GM21360 (cell line): Measurements from ENCODE around the gene NME7.
"Not testable (repeated sequence)": the region's sequence is repeated elsewhere in the genome, so short reads cannot be mapped to it uniquely, and the experiment has no call there.

Experiments used
- ATAC-seq: cut with Tn5 transposase; IDR thresholded peaks from one replicate; pipeline ENCODE4 v1.9.1; 2021; ENCODE audit warnings: mild to moderate bottlenecking, moderate library complexity; ENCODE audit not compliant: unreplicated experiment

NME7 gene

DNA sequence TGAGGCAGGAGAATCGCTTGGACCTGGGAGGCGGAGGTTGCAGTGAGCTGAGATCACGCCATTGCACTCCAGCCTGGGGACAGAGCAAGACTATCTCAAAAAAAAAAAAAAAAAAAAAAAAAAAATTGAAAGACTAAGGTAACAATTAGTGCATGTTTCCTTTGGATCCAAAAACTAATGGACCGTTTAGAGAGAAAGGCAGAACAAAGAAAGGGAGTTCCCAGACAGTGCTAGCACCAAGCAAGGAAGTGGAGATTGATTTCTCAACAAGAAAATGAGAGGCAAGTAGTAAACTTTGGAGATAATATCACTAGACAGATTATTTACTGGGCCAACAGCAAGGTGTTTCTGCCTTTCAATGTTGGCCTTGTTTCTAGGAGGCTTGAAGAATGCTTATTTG lies 236.9 kb downstream of the NME7 start:
- ATAC-seq: no peak

DNA sequence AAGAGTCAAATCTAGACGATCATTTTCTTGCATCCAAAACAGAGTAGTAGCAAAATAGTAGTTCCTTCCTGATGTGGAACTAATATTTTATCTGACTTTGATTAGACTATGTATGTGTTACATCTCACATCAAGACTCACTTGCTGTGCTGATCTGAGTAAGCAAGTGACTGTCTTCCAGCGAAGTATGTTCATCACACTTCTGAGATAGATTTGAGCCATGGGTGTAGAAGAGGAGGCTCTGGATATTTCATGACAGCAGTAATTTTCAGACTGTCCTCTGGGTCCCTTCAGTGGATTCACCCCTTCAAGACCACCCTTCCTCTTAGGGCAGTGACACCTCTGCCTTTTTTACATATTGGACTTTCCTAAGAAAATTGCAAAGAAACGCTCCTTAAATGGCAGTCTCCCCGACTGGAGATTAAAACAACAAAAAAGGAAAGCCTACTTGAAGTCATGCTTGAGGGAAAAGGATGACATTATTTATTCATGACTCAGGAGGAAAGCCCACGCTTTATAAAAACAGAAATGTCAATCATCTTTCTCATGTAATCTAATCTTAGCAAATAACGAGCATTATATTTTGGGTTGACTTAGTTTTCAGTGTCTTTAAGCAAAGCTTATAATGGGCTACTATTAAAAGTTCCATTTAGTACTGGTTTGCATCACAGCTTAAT lies 238.3 kb downstream of the NME7 start:
- no peak for ATAC-seq

DNA sequence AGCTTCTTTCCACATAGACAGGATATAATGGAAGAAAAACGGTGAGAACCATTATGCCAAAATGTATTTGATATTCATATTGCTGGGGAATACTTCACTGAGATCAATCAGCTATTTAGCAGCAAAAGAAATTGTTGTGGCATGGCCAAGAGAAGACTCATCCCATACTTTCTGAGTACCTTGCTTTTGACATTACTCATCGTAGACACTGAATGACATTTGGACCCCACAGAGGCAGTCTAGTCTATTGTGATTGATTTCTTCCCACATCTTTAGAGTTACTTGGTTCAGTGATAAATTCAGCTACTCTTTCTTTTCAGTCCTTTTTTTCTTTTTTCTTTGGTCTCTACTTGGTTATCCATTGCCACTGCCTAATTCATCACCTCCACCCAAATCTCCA lies 239.0 kb downstream of the NME7 start:
- no peak for ATAC-seq

DNA sequence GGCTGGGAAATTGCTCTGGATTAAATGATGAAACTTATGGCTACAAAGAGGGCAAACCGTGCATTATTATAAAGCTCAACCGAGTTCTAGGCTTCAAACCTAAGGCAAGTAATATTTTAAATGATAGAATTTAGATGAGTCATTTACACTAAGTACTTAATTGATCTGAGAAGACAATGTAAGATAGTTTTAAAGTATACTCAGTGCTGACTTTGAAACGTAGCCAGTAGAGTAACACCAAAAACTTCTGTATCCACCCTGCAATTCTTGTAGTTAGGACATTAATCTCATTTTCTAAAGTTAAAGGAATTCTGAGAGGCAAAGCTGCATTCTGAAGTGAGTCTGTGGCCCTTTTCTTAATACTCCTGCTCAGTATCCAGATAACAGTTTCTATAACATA lies 240.3 kb downstream of the NME7 start:
- no peak for ATAC-seq

DNA sequence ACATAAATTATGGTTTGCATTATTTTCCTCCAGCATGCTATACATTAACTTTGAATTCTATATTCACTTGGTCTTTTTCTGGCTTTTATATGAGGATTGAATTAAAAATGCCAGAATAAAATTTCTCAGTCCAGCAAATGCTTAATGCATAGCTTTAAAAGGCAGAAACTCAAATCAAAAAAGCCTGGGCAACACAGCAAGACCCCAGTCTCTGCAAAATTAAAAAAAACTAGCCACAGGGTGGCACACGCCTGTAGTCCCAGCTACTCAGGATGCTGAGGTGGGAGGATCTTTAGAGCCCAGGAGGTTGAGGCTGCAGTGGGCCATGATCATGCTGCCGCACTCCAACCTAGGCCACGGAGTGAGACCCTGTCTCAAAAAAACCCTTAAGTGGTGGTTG lies 241.3 kb downstream of the NME7 start:
- ATAC-seq: no peak

DNA sequence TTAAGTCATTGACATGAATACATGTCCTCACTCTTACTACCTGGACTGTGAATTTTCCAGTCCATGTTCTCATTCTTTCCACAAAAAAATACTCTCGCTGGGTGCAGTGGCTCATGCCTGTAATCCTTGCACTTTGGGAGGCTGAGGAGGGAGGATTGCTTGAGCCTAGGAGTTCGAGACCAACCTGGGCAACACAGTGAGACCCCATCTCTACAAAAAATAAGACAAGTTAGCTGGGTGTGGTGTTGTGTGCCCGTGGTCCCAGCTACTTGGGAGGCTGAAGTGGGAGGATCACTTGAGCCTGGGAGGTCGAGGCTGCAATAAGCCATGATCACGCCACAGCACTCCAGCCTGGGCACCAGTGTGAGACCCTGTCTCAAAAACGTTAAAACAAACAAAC lies 242.0 kb downstream of the NME7 start:
- not testable (repeated sequence) for ATAC-seq

DNA sequence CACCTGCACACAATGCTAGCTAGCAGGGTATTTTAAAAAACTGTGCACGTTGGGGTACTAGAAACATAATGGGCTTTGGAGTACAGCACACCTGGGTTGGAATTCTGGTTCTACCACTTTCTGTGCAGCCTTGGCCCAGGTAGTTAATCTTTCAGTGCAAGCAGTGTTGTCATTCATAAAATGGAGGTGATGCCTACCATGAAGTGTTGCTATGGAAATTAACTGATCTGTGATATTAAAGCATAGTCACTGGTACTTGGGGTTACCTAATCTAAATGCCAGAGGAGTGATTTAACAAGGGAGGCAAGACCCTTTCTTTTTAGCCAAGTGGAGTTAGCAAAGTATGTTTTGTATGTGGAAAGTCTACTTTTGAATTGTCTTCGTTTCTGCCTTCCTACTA lies 243.1 kb downstream of the NME7 start:
- ATAC-seq: no peak

DNA sequence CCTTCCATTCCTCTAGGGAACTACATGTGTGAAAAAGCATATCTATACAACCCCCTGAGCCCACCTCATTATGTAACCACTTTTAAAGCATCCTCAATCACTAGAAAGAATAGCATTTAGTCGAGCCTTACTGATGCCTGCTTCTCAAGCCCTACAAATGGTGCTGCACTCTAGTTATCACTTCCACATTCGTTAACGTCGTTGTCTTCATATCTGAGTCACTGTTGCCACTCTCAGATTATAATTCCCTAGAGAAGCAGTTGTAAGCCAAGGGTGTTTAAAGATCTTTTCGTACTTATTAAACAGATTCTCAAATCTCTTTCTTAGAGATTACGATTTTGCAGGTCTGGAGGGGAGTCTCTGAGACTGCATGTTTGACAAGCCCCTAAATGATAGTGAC lies 244.6 kb downstream of the NME7 start:
- ATAC-seq: peak; percentile 69

DNA sequence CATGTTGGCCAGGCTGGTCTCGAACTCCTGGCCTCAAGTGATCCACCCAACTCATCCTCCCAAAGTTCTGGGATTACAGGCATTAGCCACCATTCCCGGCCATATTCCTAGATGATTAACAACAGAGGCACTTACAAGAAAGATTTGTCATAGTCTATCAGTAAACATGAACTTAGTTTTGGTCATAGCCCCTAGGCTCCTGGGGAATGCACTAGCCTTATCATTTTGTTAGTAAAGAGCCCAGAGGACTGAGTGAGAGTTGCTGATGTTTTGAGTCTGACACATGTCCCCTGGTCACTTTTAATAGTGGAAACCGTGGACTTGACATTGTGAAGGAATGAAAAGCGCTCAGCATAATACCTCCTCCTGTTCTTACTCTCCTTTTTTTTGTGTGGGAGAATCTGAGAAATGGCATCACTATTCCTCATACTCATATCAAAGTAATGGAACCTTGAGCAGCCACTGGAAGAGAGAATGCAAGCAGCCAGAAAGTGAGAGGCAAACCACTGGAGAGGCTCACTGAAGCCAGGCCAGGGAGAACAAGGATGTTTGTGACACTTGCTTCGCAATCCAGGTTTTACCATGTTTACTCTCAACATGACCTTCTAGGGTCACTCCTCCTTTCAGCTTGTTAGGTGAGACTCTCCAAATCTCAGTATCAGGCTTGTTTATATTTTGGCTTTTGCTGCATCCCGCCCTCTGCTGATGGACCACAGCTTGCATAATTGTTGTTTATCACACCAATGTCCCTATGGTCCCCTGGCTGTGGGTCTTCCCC lies 246.3 kb downstream of the NME7 start:
- ATAC-seq: no peak

DNA sequence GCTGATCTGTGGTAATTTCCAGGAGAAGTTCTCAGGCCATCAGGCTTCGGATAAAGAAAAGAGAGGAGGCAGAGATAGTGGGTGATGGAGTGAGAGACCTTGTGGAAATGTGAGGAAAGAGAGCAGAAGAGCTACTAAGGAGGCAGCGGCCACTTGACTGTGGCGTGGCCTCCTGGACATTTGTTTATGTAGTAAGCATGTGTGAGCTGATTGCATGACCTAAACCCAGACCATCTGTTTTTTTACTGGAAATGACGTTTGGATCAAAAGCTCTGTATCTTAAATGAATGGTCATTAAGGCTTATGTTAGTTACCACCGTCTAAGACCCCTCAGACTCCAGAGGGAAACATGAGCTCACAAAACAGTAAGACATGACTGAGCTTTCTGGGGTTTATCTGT lies 247.5 kb downstream of the NME7 start:
- ATAC-seq: no peak

DNA sequence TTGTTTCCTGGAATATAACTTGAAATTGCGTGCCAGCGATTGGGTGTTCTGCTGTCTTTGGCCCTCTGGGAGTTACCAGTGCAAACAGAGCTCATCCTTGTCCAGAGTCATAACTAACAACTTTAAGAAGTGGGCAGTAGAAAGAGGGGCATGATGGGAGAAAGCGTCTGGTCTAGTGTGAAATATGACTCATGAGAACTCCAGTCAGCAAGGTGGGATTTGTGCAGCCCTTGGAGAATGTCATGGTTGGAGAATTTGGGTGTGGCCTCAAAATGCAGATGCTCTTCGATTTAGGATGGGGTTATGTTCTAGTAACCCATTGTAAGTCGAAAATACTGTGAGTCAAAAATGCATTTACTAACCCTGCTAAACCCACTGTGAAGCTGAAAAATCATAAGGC lies 248.2 kb downstream of the NME7 start:
- ATAC-seq: no peak

DNA sequence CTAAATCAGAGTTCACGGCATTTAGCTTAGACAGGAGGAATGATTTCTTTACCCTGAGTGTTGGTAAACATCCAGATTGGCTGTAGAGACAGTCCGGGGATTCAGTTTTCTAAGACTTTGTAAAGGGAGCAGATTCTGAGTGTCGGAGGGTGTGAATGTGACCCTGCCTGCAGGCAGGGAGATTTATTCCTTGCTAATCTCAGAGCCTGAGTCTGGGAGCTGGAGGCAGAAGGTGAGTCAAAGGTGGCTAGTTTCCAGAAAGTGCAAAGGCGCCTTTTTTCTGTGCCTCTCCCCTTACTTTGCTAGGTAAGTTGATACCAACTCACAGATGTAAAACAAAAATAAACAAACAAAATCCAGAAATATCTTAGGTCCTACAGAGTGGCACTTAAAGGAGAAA lies 249.4 kb downstream of the NME7 start:
- ATAC-seq: no peak

DNA sequence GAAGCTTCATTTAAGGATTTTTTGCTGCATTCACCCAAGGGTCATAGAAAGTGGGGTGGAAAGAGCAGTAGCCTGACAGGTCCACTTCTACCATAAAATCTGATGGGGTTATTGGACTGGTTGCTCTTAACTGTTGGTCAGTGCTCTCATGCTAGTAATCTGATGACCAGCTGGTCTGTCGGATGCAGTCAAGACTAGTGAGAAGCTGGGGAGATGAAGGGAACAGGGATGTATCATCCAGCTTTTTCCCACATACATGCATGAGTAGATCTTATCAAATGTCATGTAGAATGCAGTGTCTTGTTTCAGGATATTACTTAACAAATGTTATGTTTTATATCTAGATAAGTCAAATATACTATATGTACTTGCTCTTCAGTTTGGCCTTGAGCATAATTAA lies 250.0 kb downstream of the NME7 start:
- ATAC-seq: no peak

DNA sequence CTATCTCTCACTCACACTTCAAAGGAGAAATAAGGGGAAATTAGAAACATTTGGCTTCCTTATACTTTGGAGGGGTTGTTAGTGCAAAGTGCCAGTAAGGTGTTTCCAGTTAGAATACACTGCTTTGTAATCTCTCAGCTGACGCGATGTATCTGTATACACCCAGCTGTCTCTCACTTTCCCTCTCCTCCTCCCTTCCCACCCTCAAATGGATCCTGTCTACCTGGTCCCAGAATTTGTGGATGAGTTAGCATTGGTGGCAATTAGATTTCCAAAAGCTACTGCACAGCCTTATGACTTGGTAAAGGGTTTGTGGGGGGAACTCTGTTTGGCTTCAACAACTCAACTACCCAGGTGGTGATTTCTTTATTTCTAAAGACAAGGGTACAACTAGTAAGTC lies 250.6 kb downstream of the NME7 start:
- ATAC-seq: no peak

DNA sequence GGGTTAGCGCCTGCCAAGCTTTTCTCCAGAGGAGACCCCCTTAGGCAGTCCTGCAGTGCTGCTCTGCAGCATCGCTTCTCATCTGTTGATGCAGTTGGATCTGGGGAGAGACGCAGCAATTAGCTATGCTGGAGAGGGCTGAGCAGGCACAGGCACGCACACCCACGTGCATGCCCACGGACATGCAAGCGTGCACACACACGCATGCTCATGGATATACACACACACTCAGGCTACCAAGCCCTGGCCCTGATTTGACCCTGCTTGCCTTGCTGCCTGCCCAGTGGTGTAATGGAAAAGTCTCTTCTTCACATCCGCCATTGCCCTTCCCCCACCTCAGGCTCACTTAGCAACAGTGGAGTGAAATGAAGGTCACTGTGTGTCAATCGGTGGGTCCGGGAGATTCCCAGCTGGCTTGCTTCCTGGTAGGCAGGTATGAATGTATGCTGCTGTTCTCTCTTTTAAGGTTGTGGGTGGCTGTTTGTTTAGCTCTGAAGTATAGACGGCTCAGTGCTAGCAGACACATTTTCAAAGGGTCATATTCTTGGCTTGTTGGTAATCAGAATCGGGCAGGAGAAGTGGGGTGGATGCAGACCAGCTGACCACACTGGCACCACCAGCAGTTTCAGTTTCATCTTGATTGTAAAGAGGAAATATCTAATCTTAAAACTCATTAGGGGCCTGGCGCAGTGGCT lies 251.6 kb downstream of the NME7 start:
- ATAC-seq: peak; percentile 70

DNA sequence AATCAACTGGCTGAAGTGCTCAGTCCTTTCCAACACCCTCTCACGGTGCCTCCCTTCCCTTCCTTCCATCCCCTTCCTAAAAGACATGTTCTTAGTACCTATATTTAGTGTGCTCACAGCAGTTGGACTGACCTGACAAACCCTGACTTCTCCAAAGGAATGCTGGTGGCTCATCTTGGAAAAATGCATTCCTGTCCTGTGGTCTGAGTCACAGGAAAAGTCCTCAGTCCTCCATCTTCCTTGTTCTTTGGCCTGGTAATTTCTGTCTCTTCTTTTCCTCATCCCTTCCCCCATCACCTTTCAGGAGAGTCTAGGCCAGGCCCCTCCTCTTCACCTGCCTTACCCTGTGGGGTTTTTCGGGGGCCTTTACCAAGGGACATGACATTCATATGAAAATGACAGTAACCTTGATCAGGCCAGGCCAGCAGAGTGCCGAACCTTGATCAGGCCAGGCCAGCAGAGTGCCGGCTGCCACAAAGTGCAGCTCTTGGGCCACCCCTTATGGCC lies 253.9 kb downstream of the NME7 start:
- no peak for ATAC-seq

DNA sequence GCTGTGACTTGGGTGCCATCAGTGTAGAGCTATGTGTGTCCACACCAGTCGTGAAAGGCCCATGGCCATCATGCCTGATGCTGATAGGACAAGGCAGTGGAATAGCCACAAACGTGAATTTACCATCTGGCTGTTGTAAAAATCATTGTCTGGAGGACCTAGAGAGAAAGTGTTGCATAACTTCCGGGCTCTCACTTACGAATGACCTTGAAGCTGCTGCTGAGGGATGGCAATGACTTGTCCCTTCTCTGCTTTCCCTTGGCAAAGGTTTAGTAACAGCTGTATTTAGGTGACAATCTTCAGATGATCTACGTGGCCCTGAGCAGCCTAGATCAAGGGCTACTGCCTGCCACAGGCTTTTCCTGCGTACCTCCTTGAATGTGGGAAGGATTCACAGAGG lies 255.4 kb downstream of the NME7 start:
- ATAC-seq: no peak

DNA sequence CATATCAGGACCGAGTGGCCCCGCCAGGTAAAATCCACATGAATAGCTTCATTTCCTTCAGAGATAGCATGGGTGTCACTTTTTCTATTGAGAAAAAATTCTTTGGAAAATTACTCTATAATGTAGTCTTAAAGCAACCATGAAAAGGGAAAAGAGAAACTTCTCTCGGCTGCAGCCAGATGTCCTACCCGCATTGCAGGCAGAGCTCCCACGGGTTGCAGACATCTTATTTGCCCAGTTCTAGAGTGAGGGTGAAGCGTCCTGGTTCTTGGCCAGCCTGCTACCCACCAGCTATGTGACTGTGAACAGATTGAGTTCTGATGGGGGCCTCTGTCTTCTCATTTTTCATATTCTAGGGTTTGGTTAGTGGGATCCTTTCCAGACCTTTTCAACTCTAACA lies 256.1 kb downstream of the NME7 start:
- ATAC-seq: no peak

DNA sequence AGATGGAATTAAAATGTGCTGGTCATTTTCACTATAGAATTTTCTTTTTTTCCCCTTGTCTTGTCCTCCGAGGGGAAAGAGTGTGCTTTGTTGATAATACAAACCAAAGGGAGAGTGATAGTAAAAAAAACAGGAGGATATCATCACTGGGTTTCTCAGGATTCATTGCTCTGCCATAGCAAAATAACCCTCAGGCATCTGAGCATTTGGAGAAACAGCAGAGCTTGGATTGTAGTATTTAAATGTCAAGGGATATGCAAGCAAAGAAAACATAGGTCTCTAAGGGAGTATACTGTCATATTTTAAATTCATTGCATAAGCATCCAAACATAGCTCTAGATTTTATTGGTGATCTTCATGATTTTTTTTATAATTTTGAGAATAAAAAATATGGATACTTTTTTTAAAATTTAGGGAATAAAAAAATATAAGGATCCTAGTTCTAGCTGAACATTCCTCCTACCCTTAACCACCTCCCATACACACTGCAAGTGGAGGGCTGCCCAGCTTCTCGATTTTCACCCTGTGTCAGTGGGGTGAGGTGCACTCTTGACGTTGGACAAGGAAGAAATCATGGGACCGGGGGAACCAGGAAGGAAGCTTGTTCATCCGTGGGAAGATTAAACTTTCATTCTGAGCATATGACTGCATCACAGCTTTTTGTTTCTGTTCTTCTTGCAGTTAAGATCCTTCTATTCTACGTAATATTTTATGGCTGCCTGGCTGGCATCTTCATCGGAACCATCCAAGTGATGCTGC lies 256.7 kb downstream of the NME7 start:
- no peak for ATAC-seq

DNA sequence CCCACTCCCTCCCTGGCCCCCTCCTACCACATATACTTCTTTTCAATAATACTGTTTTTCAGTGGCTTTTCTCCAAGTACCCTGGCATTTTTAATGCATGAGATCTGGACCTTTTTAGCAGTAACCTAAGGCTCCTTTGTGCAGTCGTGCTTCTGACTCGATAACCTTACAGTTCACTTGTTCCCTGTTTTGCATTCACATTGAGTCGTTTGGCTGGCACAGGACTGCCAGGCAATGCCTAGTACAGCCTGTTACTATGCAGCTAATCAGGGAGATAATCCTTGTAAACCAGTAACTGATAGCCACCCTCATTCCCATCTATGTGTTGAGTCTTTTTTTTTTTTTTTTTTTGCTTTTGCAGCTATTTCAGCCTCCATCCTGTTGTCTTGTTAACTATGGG lies 257.4 kb downstream of the NME7 start:
- ATAC-seq: no peak

DNA sequence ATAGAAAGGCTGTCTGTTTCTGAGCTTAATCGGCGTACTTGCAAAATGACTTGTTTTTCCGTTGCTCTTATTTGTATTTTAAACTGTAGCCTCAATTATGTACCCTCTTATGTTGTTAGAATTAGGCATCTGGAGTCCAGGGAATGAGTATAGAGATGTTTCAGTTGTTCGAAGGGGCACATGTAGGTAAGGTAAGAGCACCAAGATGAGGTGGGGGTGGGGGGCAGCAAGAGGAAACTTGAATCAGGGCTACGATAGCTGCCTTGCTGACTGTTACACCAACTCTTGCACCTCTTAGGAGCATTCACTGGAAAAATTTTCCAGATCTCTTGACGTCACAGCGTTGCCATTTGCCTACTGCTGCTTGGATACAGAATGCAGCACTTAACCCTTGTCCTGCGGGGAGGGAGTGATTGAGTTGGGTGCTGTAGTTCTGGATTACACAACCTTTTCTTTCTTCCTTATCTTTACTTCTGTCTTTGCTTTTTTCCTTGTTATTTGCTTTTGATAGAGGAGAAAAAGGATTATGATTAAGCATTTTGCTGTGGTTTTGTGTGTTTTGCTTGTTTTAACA lies 257.9 kb downstream of the NME7 start:
- ATAC-seq: no peak
